Measurements from ENCODE around the gene KLHL29. TPM values are rescaled to one million over a fixed set of nuclear protein-coding genes. Genes with fewer than 3 reads are reported as not detected.
A peak's percentile ranks its signal among the peaks of the same experiment; 100 is the strongest.

The KLHL29 gene
- total and polyA plus RNA-seq, 2 of the 13 experiments (the other 11 are each of a cell fraction or from before 2014, with no cell fraction given), result 0.01 TPM; not detected in 1

GRCh38 chr2:23404426-23404825, 19.4 kb downstream of the KLHL29 start:
- no peak overlapping the region for H3K4me3 ChIP-seq (replicated peaks in 1 of 3; ENCODE audit: insufficient read depth in 1 of 3, low read depth in 2 of 3, low read length in 3 of 3)
- ChIA-PET POLR2A (no interaction called here), CTCF (ENCODE audit: low intra/inter-chr PET ratio, low total read pairs) (no interaction called here)
- H3K27me3 ChIP-seq (ENCODE audit: control insufficient read depth in 1 of 2, insufficient read depth in 2 of 2, low read length in 2 of 2), result peaks cover 0 to 4% of the 10 kb centered on the region in 2 experiments; a peak in 1 of 5 replicates
- ATAC-seq, result peak; percentile 51; the same call in 2 of the 3 replicates
- no peaks in the 10 kb centered on the region for H3K4me1 ChIP-seq (ENCODE audit: insufficient read depth, low read length)
- no peaks in the 10 kb centered on the region for H3K36me3 ChIP-seq (replicated peaks in 1 of 2; ENCODE audit: control insufficient read depth in 1 of 2, insufficient read depth in 2 of 2, low read length in 2 of 2)
- H4K20me1 ChIP-seq (ENCODE audit: insufficient read depth, low read length), result no peaks in the 10 kb centered on the region
- H2AFZ ChIP-seq (ENCODE audit: low read length), result no peak overlapping the region
- no peak for TF ChIP-seq MTF2 (CRISPR knock-in tag; IDR thresholded peaks at IDR 0.05; ENCODE audit: borderline replicate concordance)
- no peak for TF ChIP-seq NPAS2 (CRISPR knock-in tag; IDR thresholded peaks at IDR 0.05; ENCODE audit: borderline replicate concordance)
- peak; percentile 10; the same call in 1 of the 2 replicates for TF ChIP-seq STAG1 (CRISPR knock-in tag; IDR thresholded peaks at IDR 0.05)
- peak; percentile 46; the same call in 1 of the 2 replicates for TF ChIP-seq GABPB1 (CRISPR knock-in tag; IDR thresholded peaks at IDR 0.05)
- no peak for TF ChIP-seq CHD2 (IDR thresholded peaks at IDR 0.05; ENCODE audit: low read depth, low read length)
- no peak for TF ChIP-seq BRD4 (CRISPR knock-in tag; IDR thresholded peaks at IDR 0.05)
- no peak for TF ChIP-seq ZNF343 (CRISPR knock-in tag; IDR thresholded peaks at IDR 0.05)
- no peak for TF ChIP-seq HMGXB4 (CRISPR knock-in tag; IDR thresholded peaks at IDR 0.05; ENCODE audit: borderline replicate concordance in 1 of 2, low read depth in 1 of 2)
- TF ChIP-seq ZNF496 (CRISPR knock-in tag; IDR thresholded peaks at IDR 0.05; ENCODE audit: insufficient replicate concordance), result no peak
- TF ChIP-seq ZNF275 (CRISPR knock-in tag; IDR thresholded peaks at IDR 0.05; ENCODE audit: borderline replicate concordance), result no peak
- TF ChIP-seq GABPA (IDR thresholded peaks at IDR 0.05; ENCODE audit: low read depth, low read length), result 0 out of 2 replicates have a peak, but pooled peaks have one; percentile 20
- TF ChIP-seq GABPA (CRISPR knock-in tag; IDR thresholded peaks at IDR 0.05; ENCODE audit: low read depth), result peak; percentile 77
- no peak for TF ChIP-seq ZNF274 (CRISPR knock-in tag; IDR thresholded peaks at IDR 0.05)
- no peak for TF ChIP-seq CHD4 (IDR thresholded peaks at IDR 0.05; ENCODE audit: borderline replicate concordance, low read length)
- no peak for TF ChIP-seq ZNF326 (CRISPR knock-in tag; IDR thresholded peaks at IDR 0.05; ENCODE audit: borderline replicate concordance)
- no peak for FAIRE-seq
- intact Hi-C loops (cut with micrococcal nuclease; ENCODE audit: unreplicated experiment), result no loop called here
- DNase-seq (ENCODE audit: low spot score), result peak; percentile 24
- H3K27ac ChIP-seq (ENCODE audit: extremely low read length, insufficient read depth, low read length), result no peak overlapping the region
- H3K79me2 ChIP-seq (ENCODE audit: insufficient read depth, low read length), result no peaks in the 10 kb centered on the region
- no peaks in the 10 kb centered on the region for H3K9me3 ChIP-seq (ENCODE audit: low read length)
- no TSS peak for BruUV-seq (replicated peaks)
- no peak overlapping the region for H3K4me2 ChIP-seq (ENCODE audit: low read depth, low read length)
- H3K9ac ChIP-seq (ENCODE audit: insufficient read depth, low read depth, low read length), result no peak overlapping the region
- in situ Hi-C loops (cut with HindIII; ENCODE audit: extremely low pct_ligation_motif_present, low pct_unique_long_range_greater_than_20kb), result no loop called here
- WGBS (ENCODE audit: low lambda C conversion rate), result 13% methylated on average over 8 of the region's 8 CpGs

Measured in HepG2 (cell line).